H1 (cell line): Measurements from ENCODE around the gene SCRN3. TPM values are rescaled to one million over a fixed set of nuclear protein-coding genes. Genes with fewer than 3 reads are reported as not detected.

ENCODE experiments used
- CTCF ChIA-PET: fragments of 300-600 bp; sonication (Branson Sonifier 250); formaldehyde crosslinking; loops from one replicate; lab custom pipeline; 2021; ENCODE audit not compliant: partially characterized antibody; lab: Charles Lee
- POLR2A ChIA-PET: fragments of 300-600 bp; sonication (Branson Sonifier 250); formaldehyde crosslinking; loops from one replicate; lab custom pipeline; 2021; ENCODE audit warnings: inconsistent platforms; ENCODE audit not compliant: partially characterized antibody; lab: Charles Lee
- DNase-seq, 2 experiments: peaks; one replicate each; pipeline versions ENCODE4 v3.0.0 to v3.0.0-alpha.2; 2010 to 2022; ENCODE audit warnings: low spot score in 2 of 2, low read depth in 1 of 2, mixed read lengths in 1 of 2
- FAIRE-seq: peaks from 2 replicates; lab custom pipeline; 2011; peaks lifted over from hg19 to GRCh38; lab: Jason Lieb, UNC
- H2AFZ ChIP-seq: 2 replicates; pipeline ENCODE4 v1.8.1; 2012; ENCODE audit warnings: low read length, inconsistent platforms
- H2AK5ac ChIP-seq: 2 replicates; pipeline ENCODE4 v1.6.1; 2013; ENCODE audit warnings: low read depth, low read length
- H2BK120ac ChIP-seq: replicated peaks from 2 replicates; pipeline ENCODE3; 2013; ENCODE audit warnings: low read depth, low read length, inconsistent platforms
- H2BK12ac ChIP-seq: 2 replicates; pipeline ENCODE4 v1.6.1; 2013; ENCODE audit warnings: low read depth, low read length
- H2BK15ac ChIP-seq: 2 replicates; pipeline ENCODE4 v1.6.1; 2013; ENCODE audit warnings: low read length
- H2BK20ac ChIP-seq: 2 replicates; pipeline ENCODE4 v1.6.1; 2013; ENCODE audit warnings: low read length
- H2BK5ac ChIP-seq: 2 replicates; pipeline ENCODE4 v1.6.1; 2013; ENCODE audit warnings: low read depth, low read length
- H3K14ac ChIP-seq: 2 replicates; pipeline ENCODE4 v1.6.1; 2013; ENCODE audit warnings: inconsistent platforms; ENCODE audit not compliant: insufficient read length
- H3K18ac ChIP-seq: 2 replicates; pipeline ENCODE4 v1.6.1; 2013; ENCODE audit warnings: low read length; ENCODE audit errors: extremely low read depth
- H3K23ac ChIP-seq: 2 replicates; pipeline ENCODE4 v1.6.1; 2013; ENCODE audit warnings: inconsistent platforms; ENCODE audit not compliant: insufficient read length
- H3K23me2 ChIP-seq: 2 replicates; pipeline ENCODE4 v1.6.1; 2013; ENCODE audit warnings: low read depth, low read length
- H3K27ac ChIP-seq: 2 replicates; pipeline ENCODE4 v1.6.1; 2011; ENCODE audit warnings: low read depth, low read length, inconsistent platforms
- H3K27me3 ChIP-seq, 4 experiments: replicated peaks in 1 of 4; 1 replicate in 1 of 4; 2 replicates in 3 of 4; pipeline versions ENCODE4 v1.6.1 to v1.8.1; 2011 to 2013; ENCODE audit warnings: low read length in 3 of 4, mild to moderate bottlenecking in 3 of 4, inconsistent platforms in 2 of 4, mixed read lengths in 2 of 4, moderate library complexity in 1 of 4; ENCODE audit not compliant: control insufficient read depth in 3 of 4, insufficient read depth in 3 of 4; ENCODE audit errors: extremely low read depth in 1 of 4
- H3K36me3 ChIP-seq, 4 experiments: 2 replicates each; pipeline versions ENCODE4 v1.6.1 to v1.8.1; 2011 to 2013; ENCODE audit warnings: mild to moderate bottlenecking in 4 of 4, low read length in 3 of 4, moderate library complexity in 2 of 4, control low read depth in 1 of 4, inconsistent platforms in 1 of 4; ENCODE audit not compliant: insufficient read depth in 4 of 4, control insufficient read depth in 2 of 4
- H3K4ac ChIP-seq: replicated peaks from 2 replicates; pipeline ENCODE3; 2013; ENCODE audit warnings: low read length, low read depth, mixed read lengths, inconsistent platforms; ENCODE audit not compliant: insufficient read length
- H3K4me1 ChIP-seq, 4 experiments: replicated peaks in 1 of 4; 1 replicate in 1 of 4; 2 replicates in 3 of 4; pipeline versions ENCODE4 v1.6.1 to v1.8.1; 2011 to 2013; ENCODE audit warnings: low read length in 3 of 4, inconsistent platforms in 2 of 4, mixed read lengths in 1 of 4; ENCODE audit not compliant: insufficient read depth in 4 of 4, control insufficient read depth in 3 of 4
- H3K4me2 ChIP-seq, 2 experiments: 2 replicates each; pipeline versions ENCODE4 v1.6.1 to v1.8.1; 2011 to 2013; ENCODE audit warnings: low read depth in 2 of 2, low read length in 2 of 2, control low read depth in 1 of 2, inconsistent platforms in 1 of 2, mild to moderate bottlenecking in 1 of 2; ENCODE audit not compliant: insufficient read depth in 1 of 2
- H3K4me3 ChIP-seq, 4 experiments: fragments of 200-600, 300-600 bp in 1 of 4; sonication (generic), shearing (Covaris generic), sonication (Bioruptor Twin) in 1 of 4; 2 replicates each; pipeline versions ENCODE4 v1.5.1 to v1.8.1; 2011 to 2016; ENCODE audit warnings: low read length in 4 of 4, low read depth in 3 of 4, control low read depth in 2 of 4, inconsistent platforms in 2 of 4, mild to moderate bottlenecking in 2 of 4, mixed read lengths in 1 of 4, moderate library complexity in 1 of 4; ENCODE audit not compliant: insufficient read depth in 2 of 4; ENCODE audit errors: extremely low read depth in 1 of 4
- H3K56ac ChIP-seq: replicated peaks from 2 replicates; pipeline ENCODE3; 2013; ENCODE audit warnings: low read depth, mild to moderate bottlenecking, mixed read lengths, low read length, inconsistent platforms; ENCODE audit not compliant: insufficient read length
- H3K79me1 ChIP-seq: 2 replicates; pipeline ENCODE4 v1.6.1; 2013; ENCODE audit warnings: low read depth, low read length, control low read depth
- H3K79me2 ChIP-seq, 2 experiments: 2 replicates each; pipeline versions ENCODE4 v1.6.1 to v1.8.1; 2012 to 2013; ENCODE audit warnings: low read length in 2 of 2, mild to moderate bottlenecking in 2 of 2, inconsistent platforms in 1 of 2; ENCODE audit not compliant: insufficient read depth in 2 of 2, control insufficient read depth in 1 of 2
- H3K9ac ChIP-seq, 4 experiments: replicated peaks in 1 of 4; 1 replicate in 1 of 4; 2 replicates in 3 of 4; pipeline versions ENCODE4 v1.6.1 to v1.8.1; 2011 to 2013; ENCODE audit warnings: low read depth in 3 of 4, low read length in 3 of 4, control low read depth in 2 of 4, mild to moderate bottlenecking in 2 of 4, moderate library complexity in 2 of 4, inconsistent platforms in 1 of 4; ENCODE audit errors: extremely low read depth in 1 of 4
- H3K9me3 ChIP-seq, 2 experiments: 2 replicates each; pipeline versions ENCODE4 v1.6.1 to v1.8.1; 2012 to 2013; ENCODE audit warnings: mild to moderate bottlenecking in 2 of 2, moderate library complexity in 2 of 2, control low read depth in 1 of 2, inconsistent platforms in 1 of 2, low read depth in 1 of 2, low read length in 1 of 2, mixed read lengths in 1 of 2; ENCODE audit not compliant: insufficient read depth in 2 of 2
- H4K20me1 ChIP-seq, 2 experiments: replicated peaks in 1 of 2; 2 replicates each; pipeline versions ENCODE3 to v1.8.1; 2011 to 2013; ENCODE audit warnings: inconsistent platforms in 2 of 2, low read length in 2 of 2, mild to moderate bottlenecking in 1 of 2; ENCODE audit not compliant: insufficient read depth in 2 of 2, control insufficient read depth in 1 of 2
- H4K5ac ChIP-seq: 2 replicates; pipeline ENCODE4 v1.6.1; 2013; ENCODE audit warnings: low read length, low read depth, mixed read lengths, inconsistent platforms; ENCODE audit not compliant: insufficient read length
- H4K8ac ChIP-seq: 2 replicates; pipeline ENCODE4 v1.8.0; 2013; ENCODE audit warnings: mild to moderate bottlenecking, moderate library complexity, low read length, inconsistent platforms; ENCODE audit not compliant: insufficient read depth; ENCODE audit errors: extremely low read depth
- H4K91ac ChIP-seq: replicated peaks from 2 replicates; pipeline ENCODE3; 2013; ENCODE audit warnings: low read length, mixed read lengths, inconsistent platforms; ENCODE audit not compliant: insufficient read length
- BACH1 ChIP-seq: IDR thresholded peaks from 2 replicates; pipeline ENCODE4 v1.6.1; 2012; ENCODE audit warnings: low read length, improper control_type of control experiment
- CBX5 ChIP-seq: fragments of 300-800, 300-1000 bp; sonication (generic); IDR thresholded peaks from 2 replicates; pipeline ENCODE4 v1.7.1; 2016; ENCODE audit warnings: antibody characterized with exemption, low read length, low read depth
- CHD2 ChIP-seq: IDR thresholded peaks from 2 replicates; pipeline ENCODE4 v1.6.1; 2012; ENCODE audit warnings: low read length, improper control_type of control experiment
- EP300 ChIP-seq, 2 experiments: IDR thresholded peaks; 1 replicate in 1 of 2; 2 replicates in 1 of 2; pipeline ENCODE4 v1.6.1; 2011 to 2012; ENCODE audit warnings: low read depth in 2 of 2, low read length in 2 of 2, mild to moderate bottlenecking in 2 of 2, borderline replicate concordance in 1 of 2, inconsistent platforms in 1 of 2, moderate library complexity in 1 of 2
- EZH2 ChIP-seq: fragments of 200-600 bp; sonication (generic); IDR thresholded peaks from 2 replicates; pipeline ENCODE4 v1.7.1; 2012; ENCODE audit warnings: low read depth, mild to moderate bottlenecking, moderate library complexity, low read length, inconsistent platforms; ENCODE audit not compliant: severe bottlenecking
- FOSL1 ChIP-seq: IDR thresholded peaks from 2 replicates; pipeline ENCODE4 v1.6.1; 2011; ENCODE audit warnings: mild to moderate bottlenecking, low read depth, low read length, moderate library complexity; ENCODE audit not compliant: insufficient read depth
- HDAC6 ChIP-seq: IDR thresholded peaks from one replicate; pipeline ENCODE4 v1.7.1; 2012; ENCODE audit warnings: low read depth, mild to moderate bottlenecking, inconsistent platforms, low read length, moderate library complexity
- KDM1A ChIP-seq: fragments of 200-600, 300-600 bp; sonication (generic); IDR thresholded peaks from 2 replicates; pipeline ENCODE4 v1.7.1; 2016; ENCODE audit warnings: mild to moderate bottlenecking, low read length, borderline replicate concordance
- KDM4A ChIP-seq: IDR thresholded peaks from one replicate; pipeline ENCODE4 v1.7.1; 2012; ENCODE audit warnings: low read depth, mild to moderate bottlenecking, moderate library complexity, low read length, inconsistent platforms; ENCODE audit not compliant: severe bottlenecking
- RNF2 ChIP-seq: fragments of 200-900, 300-1000 bp; sonication (generic); IDR thresholded peaks from 2 replicates; pipeline ENCODE4 v1.7.1; 2016; ENCODE audit warnings: borderline replicate concordance, low read depth, mild to moderate bottlenecking, antibody characterized with exemption, low read length; ENCODE audit not compliant: poor library complexity, severe bottlenecking; ENCODE audit errors: missing control alignments
- SAP30 ChIP-seq: fragments of 300-600 bp; sonication (generic); IDR thresholded peaks from 2 replicates; pipeline ENCODE4 v1.7.1; 2012; ENCODE audit warnings: low read length, moderate library complexity, mild to moderate bottlenecking, inconsistent platforms; ENCODE audit not compliant: insufficient read depth, insufficient replicate concordance
- ZNF274 ChIP-seq: IDR thresholded peaks from 2 replicates; pipeline ENCODE4 v1.7.0; 2012; ENCODE audit warnings: low read length, borderline replicate concordance; ENCODE audit errors: extremely low read depth
- WGBS, 2 experiments: shearing (Covaris generic) in 1 of 2; methylation state at CpG; one replicate each; pipeline versions ENCODE4 v1.1.6 to v1.1.7; 2013 to 2015; ENCODE audit warnings: low lambda C conversion rate in 2 of 2, mixed read lengths in 2 of 2, inconsistent platforms in 1 of 2, low coverage in 1 of 2, missing lambda C conversion rate in 1 of 2; ENCODE audit not compliant: insufficient replicate concordance in 2 of 2, insufficient coverage in 1 of 2, insufficient read length in 1 of 2; ENCODE audit errors: extremely low coverage in 1 of 2, missing lambda C conversion rate in 1 of 2; 5-methylcytosine and 5-hydroxymethylcytosine counted together
- polyA plus RNA-seq, 7 experiments: library from polyadenylated mRNA; depleted of rRNA in 3 of 7; stranded (reverse) in 5 of 7; unstranded in 2 of 7; fragments of >200 nt in 5 of 7; fragments of 200-250 nt in 2 of 7; gene quantifications; 1 replicate in 5 of 7; 2 replicates in 1 of 7; 4 replicates in 1 of 7; pipeline versions ENCODE4 v1.2.1 to v1.2.3, GENCODE V29; 2011 to 2013; ENCODE audit warnings: missing spikeins in 2 of 7, mixed read lengths in 2 of 7
- total RNA-seq: library from RNA; stranded (reverse); fragmentation: NEBNext Ultra II Directional; extraction: Animal tissue kit (Norgen Biotek cat#: 25700); gene quantifications from 2 replicates; pipeline ENCODE4 v1.2.1, GENCODE V29; 2021
- TF ChIP-seq, protein P1 (sequence below): IDR thresholded peaks from 2 replicates; pipeline ENCODE4 v1.6.1; 2012; ENCODE audit warnings: inconsistent platforms

The SCRN3 gene
- total and polyA plus RNA-seq, 2 of the 8 experiments (the other 6 are each of a cell fraction or from before 2014, with no cell fraction given) = 7.4 to 7.8 TPM

DNA sequence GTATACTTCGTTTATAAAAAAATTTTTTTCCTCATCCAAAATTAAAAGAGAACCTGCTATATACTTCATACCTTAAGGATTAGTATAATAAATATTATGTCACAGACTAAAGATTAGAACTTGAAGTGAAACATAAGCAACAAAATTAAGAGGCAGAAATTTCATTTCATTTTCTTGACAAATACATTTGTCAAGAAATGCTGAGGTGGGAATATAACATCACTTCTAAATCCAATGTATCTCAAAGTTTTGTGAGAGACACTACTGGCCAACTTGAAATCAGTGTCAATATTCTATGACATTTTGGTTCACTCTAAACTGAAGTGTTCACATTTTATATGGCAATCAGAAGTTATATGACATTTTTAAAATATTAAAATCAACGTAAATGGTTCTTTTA is 43.8 kb downstream of the SCRN3 start:
- DNase-seq (no peak), FAIRE-seq (no peak)
- H3K14ac ChIP-seq = no peak overlapping the region
- H3K79me2 ChIP-seq = no peaks in the 10 kb centered on the region
- no peaks in the 10 kb centered on the region for H3K23me2 ChIP-seq
- H3K27ac ChIP-seq = no peak overlapping the region
- H3K9ac ChIP-seq = no peak overlapping the region
- no peak overlapping the region for H3K18ac ChIP-seq
- no peaks in the 10 kb centered on the region for H3K36me3 ChIP-seq
- H2BK120ac ChIP-seq = no peak overlapping the region
- no peak overlapping the region for H2AFZ ChIP-seq
- H3K9me3 ChIP-seq = no peaks in the 10 kb centered on the region
- no peaks in the 10 kb centered on the region for H4K20me1 ChIP-seq
- H3K4me1 ChIP-seq = no peaks in the 10 kb centered on the region
- no peaks in the 10 kb centered on the region for H3K27me3 ChIP-seq
- no peak overlapping the region for H2BK15ac ChIP-seq
- H2BK12ac ChIP-seq = no peak overlapping the region
- 84% methylated on average over 2 of the region's 2 CpGs; no CpG with 5 or more reads in 1 of the 2 experiments for WGBS, 2 experiments
- no peak overlapping the region for H3K4ac ChIP-seq
- no peak overlapping the region for H4K5ac ChIP-seq
- H4K91ac ChIP-seq = no peak overlapping the region
- no peak overlapping the region for H4K8ac ChIP-seq
- no peak overlapping the region for H3K23ac ChIP-seq
- H2BK20ac ChIP-seq = no peak overlapping the region
- no peak overlapping the region for H3K56ac ChIP-seq
- ChIA-PET POLR2A (no interaction called here), CTCF (no interaction called here)
- H3K4me2 ChIP-seq = no peak overlapping the region
- no peak overlapping the region for H3K4me3 ChIP-seq
- no peaks in the 10 kb centered on the region for H3K79me1 ChIP-seq
- no peak overlapping the region for H2BK5ac ChIP-seq
- H2AK5ac ChIP-seq = no peak overlapping the region
- no peak for TF ChIP-seq KDM4A
- no peak for TF ChIP-seq BACH1
- TF ChIP-seq SAP30 = no peak
- TF ChIP-seq CHD2 = no peak
- TF ChIP-seq CBX5 = no peak
- TF ChIP-seq FOSL1 = no peak
- TF ChIP-seq RNF2 = no peak
- TF ChIP-seq EZH2 = no peak
- TF ChIP-seq KDM1A = no peak
- no peak for TF ChIP-seq EP300 (IDR thresholded peaks at IDR 0.05; ENCODE audit: borderline replicate concordance in 1 of 2, low read depth in 2 of 2, low read length in 2 of 2)
- TF ChIP-seq, protein P1, sequence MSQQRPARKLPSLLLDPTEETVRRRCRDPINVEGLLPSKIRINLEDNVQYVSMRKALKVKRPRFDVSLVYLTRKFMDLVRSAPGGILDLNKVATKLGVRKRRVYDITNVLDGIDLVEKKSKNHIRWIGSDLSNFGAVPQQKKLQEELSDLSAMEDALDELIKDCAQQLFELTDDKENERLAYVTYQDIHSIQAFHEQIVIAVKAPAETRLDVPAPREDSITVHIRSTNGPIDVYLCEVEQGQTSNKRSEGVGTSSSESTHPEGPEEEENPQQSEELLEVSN = no peak
- no peak for TF ChIP-seq HDAC6
- no peak for TF ChIP-seq ZNF274
